WTC11 (cell line): Measurements from ENCODE around the gene FOXP1. TPM values are rescaled to one million over a fixed set of nuclear protein-coding genes. Genes with fewer than 3 reads are reported as not detected.

ENCODE experiments used
- ATAC-seq: fragments of 200-7000 bp; cut with Tn5 transposase; 2 replicates; pipeline ENCODE4 v1.10.0; 2021; ENCODE audit warnings: mild to moderate bottlenecking, moderate library complexity
- CTCF ChIA-PET: fragments of 300-600 bp; sonication (Branson Sonifier 250); formaldehyde crosslinking; loops from one replicate; lab custom pipeline; 2021; ENCODE audit warnings: antibody characterized with exemption; lab: Charles Lee
- POLR2A ChIA-PET: fragments of 350-600 bp; sonication (Branson Sonifier 250); formaldehyde crosslinking; loops from one replicate; lab custom pipeline; 2021; ENCODE audit warnings: antibody characterized with exemption; lab: Charles Lee
- DNase-seq: peaks from one replicate; pipeline ENCODE4 v3.0.0; 2021; ENCODE audit warnings: low spot score
- H3K27ac Mint-ChIP-seq: 2 replicates; pipeline ENCODE4 v1.8.0; 2021; ENCODE audit warnings: mixed read lengths
- H3K27me3 Mint-ChIP-seq: 2 replicates; pipeline ENCODE4 v1.8.0; 2021; ENCODE audit warnings: low read depth, mild to moderate bottlenecking, moderate library complexity, mixed read lengths
- H3K36me3 Mint-ChIP-seq: 2 replicates; pipeline ENCODE4 v1.8.0; 2021; ENCODE audit warnings: mixed read lengths
- H3K4me1 Mint-ChIP-seq: 2 replicates; pipeline ENCODE4 v1.8.0; 2022; ENCODE audit warnings: mixed read lengths
- H3K4me3 Mint-ChIP-seq: 2 replicates; pipeline ENCODE4 v1.8.0; 2021; ENCODE audit warnings: mild to moderate bottlenecking, moderate library complexity, mixed read lengths
- H3K9me3 Mint-ChIP-seq: 2 replicates; pipeline ENCODE4 v1.8.0; 2021; ENCODE audit warnings: mixed read lengths
- CREB1 ChIP-seq: sonication (generic); formaldehyde crosslinking; IDR thresholded peaks from 2 replicates; pipeline ENCODE4 v1.8.0; 2023; ENCODE audit warnings: mild to moderate bottlenecking, missing genetic modification reagents
- EMX1 ChIP-seq: fragments of 250-450 bp; sonication (Bioruptor Pico); IDR thresholded peaks from 2 replicates; pipeline ENCODE4 v1.8.0; 2021; ENCODE audit warnings: mild to moderate bottlenecking
- ESRRA ChIP-seq: sonication (generic); formaldehyde crosslinking; IDR thresholded peaks from 2 replicates; pipeline ENCODE4 v1.8.1; 2022; ENCODE audit warnings: mild to moderate bottlenecking, missing genetic modification reagents, borderline replicate concordance
- FOXP1 ChIP-seq: sonication (generic); formaldehyde crosslinking; IDR thresholded peaks from 2 replicates; pipeline ENCODE4 v1.8.0; 2022; ENCODE audit warnings: missing genetic modification reagents, mild to moderate bottlenecking, moderate library complexity, borderline replicate concordance
- GRHL2 ChIP-seq: fragments of 250-450 bp; sonication (Bioruptor Pico); IDR thresholded peaks from 2 replicates; pipeline ENCODE4 v1.8.0; 2022; ENCODE audit warnings: mild to moderate bottlenecking, moderate library complexity; ENCODE audit not compliant: insufficient replicate concordance, severe bottlenecking
- HMGA2 ChIP-seq: fragments of 250-450 bp; sonication (Bioruptor Pico); IDR thresholded peaks from 2 replicates; pipeline ENCODE4 v1.4.0; 2021; ENCODE audit warnings: mild to moderate bottlenecking, moderate library complexity
- MYBL2 ChIP-seq: sonication (generic); formaldehyde crosslinking; IDR thresholded peaks from 2 replicates; pipeline ENCODE4 v1.8.1; 2023; ENCODE audit warnings: mild to moderate bottlenecking, moderate library complexity, missing genetic modification reagents
- NFATC4 ChIP-seq: fragments of 250-450 bp; sonication (Bioruptor Pico); IDR thresholded peaks from 2 replicates; pipeline ENCODE4 v1.9.0; 2021; ENCODE audit warnings: mild to moderate bottlenecking
- NFE2L1 ChIP-seq: sonication (generic); formaldehyde crosslinking; IDR thresholded peaks from 2 replicates; pipeline ENCODE4 v1.8.1; 2023; ENCODE audit warnings: missing genetic modification reagents
- SOX15 ChIP-seq: fragments of 250-450 bp; sonication (Bioruptor Pico); IDR thresholded peaks from 2 replicates; pipeline ENCODE4 v1.9.0; 2021; ENCODE audit warnings: mild to moderate bottlenecking
- TP53 ChIP-seq: sonication (generic); formaldehyde crosslinking; IDR thresholded peaks from 2 replicates; pipeline ENCODE4 v1.8.1; 2023; ENCODE audit warnings: mild to moderate bottlenecking, missing genetic modification reagents
- ZBTB21 ChIP-seq: sonication (generic); formaldehyde crosslinking; IDR thresholded peaks from 2 replicates; pipeline ENCODE4 v1.8.1; 2023; ENCODE audit warnings: mild to moderate bottlenecking, missing genetic modification reagents, borderline replicate concordance
- ZBTB43 ChIP-seq: sonication (generic); formaldehyde crosslinking; IDR thresholded peaks from 2 replicates; pipeline ENCODE4 v1.8.1; 2023; ENCODE audit warnings: mild to moderate bottlenecking, missing genetic modification reagents
- ZNF425 ChIP-seq: fragments of 250-450 bp; sonication (Bioruptor Pico); conservative IDR thresholded peaks from 2 replicates; pipeline ENCODE4 v1.9.0; 2021; ENCODE audit warnings: mild to moderate bottlenecking
- total RNA-seq: library from RNA; stranded (reverse); gene quantifications from 3 replicates; pipeline ENCODE4 v1.2.3, GENCODE V29; 2021
- TF ChIP-seq, protein P1 (sequence below): sonication (generic); formaldehyde crosslinking; IDR thresholded peaks from 2 replicates; pipeline ENCODE4 v1.8.0; 2023; ENCODE audit warnings: missing genetic modification reagents, mild to moderate bottlenecking, borderline replicate concordance

FOXP1 gene
- total RNA-seq, 1 experiment from 2014 or later, result 25.8 TPM

- CTCF ChIA-PET, result no interaction called here
Measured at GRCh38 chr3:71074423-71074822, 509.1 kb downstream of the FOXP1 start.

DNA sequence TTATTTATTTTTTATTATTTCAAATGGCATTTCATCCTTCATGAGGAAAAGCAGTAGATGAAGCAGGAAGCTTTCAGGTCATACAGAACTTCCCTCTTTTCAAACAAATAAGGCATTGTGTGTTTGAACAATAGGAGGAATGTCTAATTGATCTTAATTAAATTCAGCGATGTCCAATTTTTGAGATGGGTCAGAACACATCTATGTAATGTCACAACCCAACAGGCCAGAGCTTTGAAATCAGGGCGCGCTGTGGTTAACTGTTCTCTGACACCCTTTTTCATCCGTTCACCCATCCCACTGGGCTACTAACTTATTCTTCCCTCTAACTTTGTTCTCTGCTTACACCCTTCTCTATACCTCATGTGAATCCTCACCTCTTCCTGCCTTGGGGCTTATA lies 510.5 kb downstream of the FOXP1 start:
- DNase-seq, result no peak

More at GRCh38 chr3:71074423-71074822, 509.1 kb downstream of the FOXP1 start:
- H3K4me1 Mint-ChIP-seq, result peaks cover 38% of the 10 kb centered on the region
- H3K9me3 Mint-ChIP-seq, result no peaks in the 10 kb centered on the region
- no peak overlapping the region for H3K4me3 Mint-ChIP-seq
- H3K27me3 Mint-ChIP-seq, result no peaks in the 10 kb centered on the region
- H3K27ac Mint-ChIP-seq, result no peak overlapping the region
- no peak for TF ChIP-seq EMX1 (CRISPR knock-in tag)
- TF ChIP-seq MYBL2 (CRISPR knock-in tag), result no peak
- TF ChIP-seq ESRRA (CRISPR knock-in tag), result no peak
- TF ChIP-seq ZBTB21 (CRISPR knock-in tag), result no peak
- TF ChIP-seq NFATC4, result no peak
- TF ChIP-seq GRHL2, result no peak
- no peak for TF ChIP-seq NFE2L1 (CRISPR knock-in tag)
- no peak for TF ChIP-seq FOXP1
- POLR2A ChIA-PET, result no interaction called here
- DNase-seq, result no peak
- H3K36me3 Mint-ChIP-seq, result no peaks in the 10 kb centered on the region
- no peak for ATAC-seq

More for the DNA sequence above, 510.5 kb downstream of the FOXP1 start:
- ATAC-seq, result no peak
- Mint-ChIP-seq H3K27me3 (no peaks in the 10 kb centered on the region), H3K36me3 (no peaks in the 10 kb centered on the region), H3K27ac (no peak overlapping the region), H3K4me1 (peaks cover 35% of the 10 kb centered on the region), H3K4me3 (no peak overlapping the region), H3K9me3 (no peaks in the 10 kb centered on the region)
- ChIA-PET CTCF (no interaction called here), POLR2A (no interaction called here)
- no peak for TF ChIP-seq EMX1 (CRISPR knock-in tag)
- no peak for TF ChIP-seq CREB1 (CRISPR knock-in tag)
- no peak for TF ChIP-seq ZNF425 (CRISPR knock-in tag)
- no peak for TF ChIP-seq ZBTB43 (CRISPR knock-in tag)
- TF ChIP-seq HMGA2 (CRISPR knock-in tag), result no peak
- TF ChIP-seq TP53 (CRISPR knock-in tag), result no peak
- TF ChIP-seq, protein P1, sequence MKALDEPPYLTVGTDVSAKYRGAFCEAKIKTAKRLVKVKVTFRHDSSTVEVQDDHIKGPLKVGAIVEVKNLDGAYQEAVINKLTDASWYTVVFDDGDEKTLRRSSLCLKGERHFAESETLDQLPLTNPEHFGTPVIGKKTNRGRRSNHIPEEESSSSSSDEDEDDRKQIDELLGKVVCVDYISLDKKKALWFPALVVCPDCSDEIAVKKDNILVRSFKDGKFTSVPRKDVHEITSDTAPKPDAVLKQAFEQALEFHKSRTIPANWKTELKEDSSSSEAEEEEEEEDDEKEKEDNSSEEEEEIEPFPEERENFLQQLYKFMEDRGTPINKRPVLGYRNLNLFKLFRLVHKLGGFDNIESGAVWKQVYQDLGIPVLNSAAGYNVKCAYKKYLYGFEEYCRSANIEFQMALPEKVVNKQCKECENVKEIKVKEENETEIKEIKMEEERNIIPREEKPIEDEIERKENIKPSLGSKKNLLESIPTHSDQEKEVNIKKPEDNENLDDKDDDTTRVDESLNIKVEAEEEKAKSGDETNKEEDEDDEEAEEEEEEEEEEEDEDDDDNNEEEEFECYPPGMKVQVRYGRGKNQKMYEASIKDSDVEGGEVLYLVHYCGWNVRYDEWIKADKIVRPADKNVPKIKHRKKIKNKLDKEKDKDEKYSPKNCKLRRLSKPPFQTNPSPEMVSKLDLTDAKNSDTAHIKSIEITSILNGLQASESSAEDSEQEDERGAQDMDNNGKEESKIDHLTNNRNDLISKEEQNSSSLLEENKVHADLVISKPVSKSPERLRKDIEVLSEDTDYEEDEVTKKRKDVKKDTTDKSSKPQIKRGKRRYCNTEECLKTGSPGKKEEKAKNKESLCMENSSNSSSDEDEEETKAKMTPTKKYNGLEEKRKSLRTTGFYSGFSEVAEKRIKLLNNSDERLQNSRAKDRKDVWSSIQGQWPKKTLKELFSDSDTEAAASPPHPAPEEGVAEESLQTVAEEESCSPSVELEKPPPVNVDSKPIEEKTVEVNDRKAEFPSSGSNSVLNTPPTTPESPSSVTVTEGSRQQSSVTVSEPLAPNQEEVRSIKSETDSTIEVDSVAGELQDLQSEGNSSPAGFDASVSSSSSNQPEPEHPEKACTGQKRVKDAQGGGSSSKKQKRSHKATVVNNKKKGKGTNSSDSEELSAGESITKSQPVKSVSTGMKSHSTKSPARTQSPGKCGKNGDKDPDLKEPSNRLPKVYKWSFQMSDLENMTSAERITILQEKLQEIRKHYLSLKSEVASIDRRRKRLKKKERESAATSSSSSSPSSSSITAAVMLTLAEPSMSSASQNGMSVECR (CRISPR knock-in tag), result no peak
- no peak for TF ChIP-seq SOX15 (CRISPR knock-in tag)
